OCI-LY7 (cell line): Measurements from ENCODE around the gene ENDOD1.

ENCODE experiments used
- EZH2phosphoT487 ChIP-seq: fragments of 200-600 bp; sonication (generic); IDR thresholded peaks from 2 replicates; pipeline ENCODE4 v1.6.1; 2018; ENCODE audit warnings: low read depth, borderline replicate concordance, mild to moderate bottlenecking, mixed run types, antibody characterized with exemption, low read length, moderate library complexity, mixed read lengths
- TF ChIP-seq, protein P1 (sequence below): fragments of 200-600 bp; sonication (generic); conservative IDR thresholded peaks from 2 replicates; pipeline ENCODE4 v1.5.1; 2014; ENCODE audit warnings: mild to moderate bottlenecking, antibody characterized with exemption, low read length, moderate library complexity, mixed read lengths

DNA sequence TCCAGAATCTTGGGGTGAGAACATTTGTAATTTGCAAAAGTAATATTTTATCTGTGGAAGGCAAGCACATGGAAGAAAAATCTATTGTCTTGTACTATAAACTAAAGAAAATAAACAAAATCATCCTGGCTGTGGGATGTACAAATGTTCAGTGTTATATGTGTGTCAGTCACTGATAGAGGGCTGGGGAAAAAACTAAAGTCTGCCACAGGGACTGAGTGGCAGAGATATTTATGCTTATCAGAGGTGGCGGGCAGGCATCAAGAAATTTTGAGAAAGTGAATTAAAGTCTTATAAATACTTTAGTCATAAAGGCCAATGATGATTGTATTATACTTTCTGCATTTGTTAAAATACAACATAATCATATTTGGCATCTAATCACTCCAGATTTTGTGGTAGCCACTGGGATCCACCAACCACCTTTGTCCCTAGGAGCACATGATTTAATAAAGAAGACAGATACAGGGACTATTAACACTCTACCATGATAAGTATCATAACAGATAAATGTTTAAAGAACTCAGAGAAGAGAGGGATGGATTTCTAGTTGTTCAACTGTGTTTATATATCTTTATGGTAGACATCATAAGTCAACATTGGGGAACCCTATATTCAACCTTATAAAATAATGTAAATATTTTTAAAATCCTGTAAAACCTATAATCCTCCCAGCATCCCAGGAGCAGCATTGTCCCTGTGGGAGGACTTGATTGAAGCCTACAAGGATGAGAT is 2.6 kb upstream of the ENDOD1 start:
- TF ChIP-seq, protein P1, sequence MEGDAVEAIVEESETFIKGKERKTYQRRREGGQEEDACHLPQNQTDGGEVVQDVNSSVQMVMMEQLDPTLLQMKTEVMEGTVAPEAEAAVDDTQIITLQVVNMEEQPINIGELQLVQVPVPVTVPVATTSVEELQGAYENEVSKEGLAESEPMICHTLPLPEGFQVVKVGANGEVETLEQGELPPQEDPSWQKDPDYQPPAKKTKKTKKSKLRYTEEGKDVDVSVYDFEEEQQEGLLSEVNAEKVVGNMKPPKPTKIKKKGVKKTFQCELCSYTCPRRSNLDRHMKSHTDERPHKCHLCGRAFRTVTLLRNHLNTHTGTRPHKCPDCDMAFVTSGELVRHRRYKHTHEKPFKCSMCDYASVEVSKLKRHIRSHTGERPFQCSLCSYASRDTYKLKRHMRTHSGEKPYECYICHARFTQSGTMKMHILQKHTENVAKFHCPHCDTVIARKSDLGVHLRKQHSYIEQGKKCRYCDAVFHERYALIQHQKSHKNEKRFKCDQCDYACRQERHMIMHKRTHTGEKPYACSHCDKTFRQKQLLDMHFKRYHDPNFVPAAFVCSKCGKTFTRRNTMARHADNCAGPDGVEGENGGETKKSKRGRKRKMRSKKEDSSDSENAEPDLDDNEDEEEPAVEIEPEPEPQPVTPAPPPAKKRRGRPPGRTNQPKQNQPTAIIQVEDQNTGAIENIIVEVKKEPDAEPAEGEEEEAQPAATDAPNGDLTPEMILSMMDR, result no peak
- no peak for TF ChIP-seq EZH2phosphoT487
